OCI-LY3 (cell line): Measurements from ENCODE around the gene BRCA2.

Source experiments
- EZH2phosphoT487 ChIP-seq: fragments of 200-600 bp; shearing (Covaris generic); IDR thresholded peaks from 2 replicates; pipeline ENCODE4 v1.6.1; 2018; ENCODE audit warnings: antibody characterized with exemption, mixed run types, low read depth
- TF ChIP-seq, protein P1 (sequence below): fragments of 200-600, 300-600 bp; sonication (generic); IDR thresholded peaks from 2 replicates; pipeline ENCODE4 v1.5.1; 2014; ENCODE audit warnings: antibody characterized with exemption, low read length, low read depth

DNA sequence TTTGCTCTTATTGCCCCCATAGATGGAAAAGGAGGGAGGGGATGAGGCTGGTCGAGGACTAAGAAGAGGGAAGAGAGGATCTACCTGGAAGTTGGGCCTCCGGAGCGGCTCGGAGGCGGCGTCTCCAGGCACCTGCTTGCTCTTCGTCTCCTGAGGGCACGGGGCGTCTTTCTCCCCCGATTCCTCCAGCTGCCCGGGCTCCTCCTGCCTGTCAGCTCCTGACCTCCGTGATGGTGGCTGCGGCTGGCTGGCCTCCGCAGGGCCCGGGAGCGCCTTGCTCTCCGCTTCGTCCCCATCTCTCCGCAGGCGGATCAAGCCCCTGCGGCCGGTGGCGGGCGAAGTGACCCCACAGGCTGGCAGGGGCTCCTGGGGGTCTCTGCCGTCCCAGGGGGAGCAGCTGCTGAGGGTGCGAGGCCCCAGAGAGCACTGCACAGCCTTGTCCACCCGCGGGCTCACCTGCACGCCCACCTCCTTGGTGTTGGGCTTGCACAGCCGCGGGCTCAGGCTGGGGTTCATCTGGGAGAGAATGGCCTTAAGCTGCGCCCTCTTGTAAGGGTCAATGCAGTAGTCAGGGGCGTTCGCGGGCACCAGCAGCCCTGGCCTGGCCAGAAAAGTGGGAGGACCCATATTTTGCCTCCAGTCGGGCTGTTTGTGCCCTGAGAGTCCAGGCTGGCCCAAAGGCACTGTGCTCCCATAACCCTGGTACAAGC is 4.0 kb upstream of the BRCA2 start:
- TF ChIP-seq, protein P1, sequence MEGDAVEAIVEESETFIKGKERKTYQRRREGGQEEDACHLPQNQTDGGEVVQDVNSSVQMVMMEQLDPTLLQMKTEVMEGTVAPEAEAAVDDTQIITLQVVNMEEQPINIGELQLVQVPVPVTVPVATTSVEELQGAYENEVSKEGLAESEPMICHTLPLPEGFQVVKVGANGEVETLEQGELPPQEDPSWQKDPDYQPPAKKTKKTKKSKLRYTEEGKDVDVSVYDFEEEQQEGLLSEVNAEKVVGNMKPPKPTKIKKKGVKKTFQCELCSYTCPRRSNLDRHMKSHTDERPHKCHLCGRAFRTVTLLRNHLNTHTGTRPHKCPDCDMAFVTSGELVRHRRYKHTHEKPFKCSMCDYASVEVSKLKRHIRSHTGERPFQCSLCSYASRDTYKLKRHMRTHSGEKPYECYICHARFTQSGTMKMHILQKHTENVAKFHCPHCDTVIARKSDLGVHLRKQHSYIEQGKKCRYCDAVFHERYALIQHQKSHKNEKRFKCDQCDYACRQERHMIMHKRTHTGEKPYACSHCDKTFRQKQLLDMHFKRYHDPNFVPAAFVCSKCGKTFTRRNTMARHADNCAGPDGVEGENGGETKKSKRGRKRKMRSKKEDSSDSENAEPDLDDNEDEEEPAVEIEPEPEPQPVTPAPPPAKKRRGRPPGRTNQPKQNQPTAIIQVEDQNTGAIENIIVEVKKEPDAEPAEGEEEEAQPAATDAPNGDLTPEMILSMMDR: no peak
- TF ChIP-seq EZH2phosphoT487: no peak
